Panc1 (cell line): ENCODE measurements around the gene KDM4B.

Source experiments
- POLR2AphosphoS5 ChIP-seq: IDR thresholded peaks from 2 replicates; pipeline ENCODE4 v1.6.1; 2012; ENCODE audit warnings: mild to moderate bottlenecking, low read depth, low read length, moderate library complexity
- TF ChIP-seq, protein P1 (sequence below): fragments of 450-650 bp; IDR thresholded peaks from 2 replicates; pipeline ENCODE4 v1.5.1; 2017; ENCODE audit warnings: mild to moderate bottlenecking
- TF ChIP-seq, protein P2 (sequence below), 2 experiments: IDR thresholded peaks; 2 replicates each; pipeline ENCODE4 v1.6.1; 2011 to 2012; ENCODE audit warnings: low read depth in 2 of 2, control low read depth in 1 of 2, low read length in 1 of 2, mild to moderate bottlenecking in 1 of 2, moderate library complexity in 1 of 2; ENCODE audit not compliant: insufficient read depth in 1 of 2

DNA sequence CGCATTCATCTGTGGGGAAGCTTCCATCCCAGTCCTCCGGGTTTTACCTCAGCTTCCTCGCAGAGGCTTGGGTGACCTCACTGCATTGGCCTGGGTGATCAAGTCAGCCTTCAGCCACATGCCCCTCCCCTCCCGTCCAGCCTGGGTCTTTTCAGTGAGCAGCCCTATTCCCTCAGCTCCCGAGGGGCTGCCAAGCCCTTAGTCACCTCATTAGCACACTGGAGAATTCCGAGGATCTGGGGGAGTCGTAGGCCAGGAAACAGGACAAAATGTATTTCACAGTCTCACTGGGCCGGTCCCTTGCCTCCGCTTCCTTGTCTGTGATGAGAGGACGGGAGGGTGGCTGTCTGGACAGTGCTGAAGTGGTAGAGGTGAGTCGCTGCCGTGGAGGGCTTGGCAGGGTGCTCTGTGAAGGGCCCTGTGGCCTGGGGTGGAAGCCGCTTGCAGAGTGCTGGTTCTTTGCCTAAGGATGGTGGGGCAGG is 19.9 kb downstream of the KDM4B start:
- TF ChIP-seq, protein P1, sequence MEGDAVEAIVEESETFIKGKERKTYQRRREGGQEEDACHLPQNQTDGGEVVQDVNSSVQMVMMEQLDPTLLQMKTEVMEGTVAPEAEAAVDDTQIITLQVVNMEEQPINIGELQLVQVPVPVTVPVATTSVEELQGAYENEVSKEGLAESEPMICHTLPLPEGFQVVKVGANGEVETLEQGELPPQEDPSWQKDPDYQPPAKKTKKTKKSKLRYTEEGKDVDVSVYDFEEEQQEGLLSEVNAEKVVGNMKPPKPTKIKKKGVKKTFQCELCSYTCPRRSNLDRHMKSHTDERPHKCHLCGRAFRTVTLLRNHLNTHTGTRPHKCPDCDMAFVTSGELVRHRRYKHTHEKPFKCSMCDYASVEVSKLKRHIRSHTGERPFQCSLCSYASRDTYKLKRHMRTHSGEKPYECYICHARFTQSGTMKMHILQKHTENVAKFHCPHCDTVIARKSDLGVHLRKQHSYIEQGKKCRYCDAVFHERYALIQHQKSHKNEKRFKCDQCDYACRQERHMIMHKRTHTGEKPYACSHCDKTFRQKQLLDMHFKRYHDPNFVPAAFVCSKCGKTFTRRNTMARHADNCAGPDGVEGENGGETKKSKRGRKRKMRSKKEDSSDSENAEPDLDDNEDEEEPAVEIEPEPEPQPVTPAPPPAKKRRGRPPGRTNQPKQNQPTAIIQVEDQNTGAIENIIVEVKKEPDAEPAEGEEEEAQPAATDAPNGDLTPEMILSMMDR = no peak
- TF ChIP-seq POLR2AphosphoS5 = no peak
- TF ChIP-seq, protein P2, sequence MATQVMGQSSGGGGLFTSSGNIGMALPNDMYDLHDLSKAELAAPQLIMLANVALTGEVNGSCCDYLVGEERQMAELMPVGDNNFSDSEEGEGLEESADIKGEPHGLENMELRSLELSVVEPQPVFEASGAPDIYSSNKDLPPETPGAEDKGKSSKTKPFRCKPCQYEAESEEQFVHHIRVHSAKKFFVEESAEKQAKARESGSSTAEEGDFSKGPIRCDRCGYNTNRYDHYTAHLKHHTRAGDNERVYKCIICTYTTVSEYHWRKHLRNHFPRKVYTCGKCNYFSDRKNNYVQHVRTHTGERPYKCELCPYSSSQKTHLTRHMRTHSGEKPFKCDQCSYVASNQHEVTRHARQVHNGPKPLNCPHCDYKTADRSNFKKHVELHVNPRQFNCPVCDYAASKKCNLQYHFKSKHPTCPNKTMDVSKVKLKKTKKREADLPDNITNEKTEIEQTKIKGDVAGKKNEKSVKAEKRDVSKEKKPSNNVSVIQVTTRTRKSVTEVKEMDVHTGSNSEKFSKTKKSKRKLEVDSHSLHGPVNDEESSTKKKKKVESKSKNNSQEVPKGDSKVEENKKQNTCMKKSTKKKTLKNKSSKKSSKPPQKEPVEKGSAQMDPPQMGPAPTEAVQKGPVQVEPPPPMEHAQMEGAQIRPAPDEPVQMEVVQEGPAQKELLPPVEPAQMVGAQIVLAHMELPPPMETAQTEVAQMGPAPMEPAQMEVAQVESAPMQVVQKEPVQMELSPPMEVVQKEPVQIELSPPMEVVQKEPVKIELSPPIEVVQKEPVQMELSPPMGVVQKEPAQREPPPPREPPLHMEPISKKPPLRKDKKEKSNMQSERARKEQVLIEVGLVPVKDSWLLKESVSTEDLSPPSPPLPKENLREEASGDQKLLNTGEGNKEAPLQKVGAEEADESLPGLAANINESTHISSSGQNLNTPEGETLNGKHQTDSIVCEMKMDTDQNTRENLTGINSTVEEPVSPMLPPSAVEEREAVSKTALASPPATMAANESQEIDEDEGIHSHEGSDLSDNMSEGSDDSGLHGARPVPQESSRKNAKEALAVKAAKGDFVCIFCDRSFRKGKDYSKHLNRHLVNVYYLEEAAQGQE (IDR thresholded peaks at IDR 0.05; ENCODE audit: insufficient read depth in 1 of 2, low read depth in 2 of 2, low read length in 1 of 2) = no peak
